K562 (cell line): ENCODE measurements around the gene KCTD18. TPM values are rescaled to one million over a fixed set of nuclear protein-coding genes. Genes with fewer than 3 reads are reported as not detected.

Source experiments
- CHD1 ChIP-seq: fragments of 200-600 bp; sonication (generic); IDR thresholded peaks from one replicate; pipeline ENCODE4 v1.6.1; 2012; ENCODE audit warnings: mild to moderate bottlenecking, moderate library complexity, low read length, inconsistent platforms
- CREB1 ChIP-seq, 2 experiments: sonication (generic) in 1 of 2; formaldehyde crosslinking in 1 of 2; IDR thresholded peaks; 2 replicates each; pipeline versions ENCODE4 v1.6.1 to v1.8.0; 2012 to 2022; ENCODE audit warnings: inconsistent platforms in 1 of 2, mild to moderate bottlenecking in 1 of 2, missing genetic modification reagents in 1 of 2, moderate library complexity in 1 of 2
- ELF2 ChIP-seq: fragments of 250-450 bp; sonication (Bioruptor Pico); IDR thresholded peaks from 2 replicates; pipeline ENCODE4 v1.5.0; 2021; ENCODE audit warnings: mild to moderate bottlenecking
- ETV6 ChIP-seq, 3 experiments: fragments of 150-350 bp in 1 of 3; sonication (generic) in 1 of 3; formaldehyde crosslinking in 1 of 3; IDR thresholded peaks; 2 replicates each; pipeline versions ENCODE4 v1.6.1 to v1.8.0; 2014 to 2022; ENCODE audit warnings: borderline replicate concordance in 2 of 3, low read depth in 2 of 3, antibody characterized with exemption in 1 of 3, low read length in 1 of 3, mild to moderate bottlenecking in 1 of 3, missing genetic modification reagents in 1 of 3
- FOXK1 ChIP-seq: sonication (generic); formaldehyde crosslinking; IDR thresholded peaks from 2 replicates; pipeline ENCODE4 v1.8.0; 2022; ENCODE audit warnings: missing genetic modification reagents, mild to moderate bottlenecking, borderline replicate concordance
- FOXM1 ChIP-seq, 2 experiments: fragments of 450-650 bp in 1 of 2; sonication (generic) in 1 of 2; formaldehyde crosslinking in 1 of 2; IDR thresholded peaks; 2 replicates each; pipeline versions ENCODE4 v1.6.1 to v1.9.0; 2017 to 2022; ENCODE audit warnings: low read depth in 2 of 2, mild to moderate bottlenecking in 2 of 2, missing genetic modification reagents in 1 of 2, moderate library complexity in 1 of 2
- FOXP1 ChIP-seq: sonication (generic); formaldehyde crosslinking; IDR thresholded peaks from 2 replicates; pipeline ENCODE4 v1.8.0; 2022; ENCODE audit warnings: mild to moderate bottlenecking, missing genetic modification reagents
- JUND ChIP-seq, 2 experiments: IDR thresholded peaks; 2 replicates in 1 of 2; 3 replicates in 1 of 2; pipeline ENCODE4 v1.6.1; 2011; ENCODE audit warnings: borderline replicate concordance in 2 of 2, low read depth in 2 of 2, low read length in 2 of 2, improper control_type of control experiment in 1 of 2, missing biosample characterization in 1 of 2, missing genetic modification characterization in 1 of 2, missing genetic modification reagents in 1 of 2
- KLF6 ChIP-seq: fragments of 250-450 bp; sonication (Bioruptor Pico); IDR thresholded peaks from 2 replicates; pipeline ENCODE4 v1.4.0; 2020; ENCODE audit warnings: mild to moderate bottlenecking, moderate library complexity, borderline replicate concordance
- MTA2 ChIP-seq: fragments of 450-650 bp; IDR thresholded peaks from 2 replicates; pipeline ENCODE4 v1.6.1; 2016; ENCODE audit warnings: low read depth
- NCOA2 ChIP-seq, 2 experiments: fragments of 450-650 bp; IDR thresholded peaks; 2 replicates each; pipeline ENCODE4 v1.6.1; 2018; ENCODE audit warnings: mild to moderate bottlenecking in 2 of 2, moderate library complexity in 1 of 2; ENCODE audit not compliant: partially characterized antibody in 2 of 2
- NELFE ChIP-seq: IDR thresholded peaks from 2 replicates; pipeline ENCODE4 v1.6.1; 2011; ENCODE audit warnings: mild to moderate bottlenecking; ENCODE audit not compliant: insufficient read depth, insufficient read length
- NFIC ChIP-seq: fragments of 450-650 bp; IDR thresholded peaks from 2 replicates; pipeline ENCODE4 v1.6.1; 2017; ENCODE audit warnings: mild to moderate bottlenecking, inconsistent platforms
- SIX5 ChIP-seq, 2 experiments: IDR thresholded peaks; 2 replicates each; pipeline ENCODE4 v1.6.1; 2011; ENCODE audit warnings: low read length in 2 of 2, borderline replicate concordance in 1 of 2, low read depth in 1 of 2, mild to moderate bottlenecking in 1 of 2, moderate library complexity in 1 of 2; ENCODE audit not compliant: insufficient read depth in 1 of 2
- SP1 ChIP-seq: sonication (generic); formaldehyde crosslinking; IDR thresholded peaks from 2 replicates; pipeline ENCODE4 v1.8.1; 2022; ENCODE audit warnings: mild to moderate bottlenecking, missing genetic modification reagents
- TARDBP ChIP-seq: fragments of 450-650 bp; IDR thresholded peaks from 2 replicates; pipeline ENCODE4 v1.6.1; 2016
- THRAP3 ChIP-seq: fragments of 450-650 bp; IDR thresholded peaks from 2 replicates; pipeline ENCODE4 v1.6.1; 2016; ENCODE audit warnings: mild to moderate bottlenecking, inconsistent platforms, borderline replicate concordance
- polyA plus RNA-seq, 8 experiments: library from polyadenylated mRNA; depleted of rRNA in 4 of 8; stranded (reverse) in 5 of 8; unstranded in 3 of 8; fragments of >200 nt; fragmentation: Nextera tagmentation in 2 of 8; fragmentation: Illumina TruSeq in 1 of 8; extraction: Ambion mirVana in 2 of 8; extraction: Trizol in 1 of 8; gene quantifications; 2 replicates each; pipeline versions ENCODE4 v1.2.1 to v1.2.3, GENCODE V29; 2011 to 2014; ENCODE audit warnings: inconsistent platforms in 1 of 8, missing spikeins in 1 of 8
- total RNA-seq, 7 experiments: library from RNA; depleted of rRNA in 6 of 7; stranded (reverse); fragments of >200 nt in 6 of 7; fragmentation: Illumina TruSeq in 2 of 7; extraction: Trizol in 2 of 7; gene quantifications; 2 replicates each; pipeline versions ENCODE4 v1.2.1 to v1.2.3, GENCODE V29; 2011 to 2021; ENCODE audit warnings: low replicate concordance in 1 of 7
- TF ChIP-seq, protein P1 (sequence below): fragments of 450-650 bp; conservative IDR thresholded peaks from 2 replicates; pipeline ENCODE4 v1.6.1; 2016; ENCODE audit warnings: missing genetic modification characterization, low read depth, mild to moderate bottlenecking, missing compliant biosample characterization, moderate library complexity
- TF ChIP-seq, protein P2 (sequence below): sonication (generic); formaldehyde crosslinking; IDR thresholded peaks from 2 replicates; pipeline ENCODE4 v1.4.0; 2020; ENCODE audit warnings: mild to moderate bottlenecking, missing genetic modification reagents
- TF ChIP-seq, protein P3 (sequence below): sonication (generic); formaldehyde crosslinking; IDR thresholded peaks from 2 replicates; pipeline ENCODE4 v1.8.0; 2022; ENCODE audit warnings: missing genetic modification reagents, mild to moderate bottlenecking, moderate library complexity, borderline replicate concordance

Gene KCTD18
- total and polyA plus RNA-seq, 9 of the 15 experiments (the other 6 are each of a cell fraction or from before 2014, with no cell fraction given): 0.39 to 5.4 (median 3.8) TPM

DNA sequence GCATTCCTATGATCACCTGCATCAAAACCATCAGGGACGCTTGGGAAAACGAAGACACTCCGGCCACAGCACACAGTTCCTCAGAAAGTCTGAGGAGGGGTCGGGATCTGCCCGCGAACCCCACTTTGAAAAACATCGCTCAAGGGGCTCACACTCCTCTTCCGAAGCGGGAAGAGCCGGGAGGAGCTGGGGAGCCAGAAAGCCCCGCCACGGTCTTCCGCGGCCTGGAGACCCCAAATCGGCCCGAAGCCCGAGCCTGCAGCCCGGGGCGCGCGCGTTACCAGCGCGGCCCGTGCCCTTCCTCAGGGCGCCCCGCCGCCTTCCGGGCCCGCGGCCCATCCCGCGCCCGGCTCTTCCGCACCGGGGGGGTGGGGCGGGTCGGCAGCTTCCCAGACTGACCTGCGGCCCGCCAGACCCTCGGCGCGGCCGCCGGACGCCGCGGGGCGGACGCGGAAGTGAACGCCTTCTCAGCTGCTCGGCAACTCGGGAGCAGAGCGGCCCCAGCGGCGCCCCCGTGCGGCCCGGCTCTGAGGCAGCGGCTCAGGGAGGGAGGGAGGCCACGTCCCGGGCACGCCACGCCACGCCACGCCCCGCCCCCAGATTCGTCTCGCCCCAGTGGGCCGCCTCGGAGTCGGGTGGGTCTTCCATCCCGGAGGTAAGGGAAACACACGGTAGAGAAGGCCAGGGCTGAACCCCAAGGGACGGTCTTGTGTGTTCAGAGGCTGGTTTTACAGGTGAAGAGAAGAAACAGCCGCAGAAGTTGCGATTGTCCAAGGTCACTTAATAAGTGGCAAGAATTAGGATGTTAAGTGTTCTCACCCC, at the start of gene KCTD18 (continued):
- no peak for TF ChIP-seq FOXM1 (IDR thresholded peaks at IDR 0.05; ENCODE audit: low read depth)
- no peak for TF ChIP-seq FOXM1 (CRISPR knock-in tag; IDR thresholded peaks at IDR 0.05; ENCODE audit: low read depth)
- peak; percentile 71 for TF ChIP-seq SP1
- TF ChIP-seq SIX5 (IDR thresholded peaks at IDR 0.05; ENCODE audit: borderline replicate concordance in 1 of 2, insufficient read depth in 1 of 2, low read depth in 1 of 2, low read length in 2 of 2): peak in 1 of 2 experiments; percentile 17; a peak in 1 of 4 replicates
- peak; percentile 94 for TF ChIP-seq TARDBP
- TF ChIP-seq JUND (IDR thresholded peaks at IDR 0.05; ENCODE audit: borderline replicate concordance, low read depth, low read length): no peak
- TF ChIP-seq JUND (tag; IDR thresholded peaks at IDR 0.05; ENCODE audit: borderline replicate concordance, low read depth, low read length): no peak
- no peak for TF ChIP-seq KLF6
- TF ChIP-seq NFIC: peak; percentile 40
- 0 out of 2 replicates have a peak, but pooled peaks have one; percentile 21 for TF ChIP-seq MTA2
- no peak for TF ChIP-seq FOXK1 (CRISPR knock-in tag)
- TF ChIP-seq ELF2: peak; percentile 90
- TF ChIP-seq, protein P1, sequence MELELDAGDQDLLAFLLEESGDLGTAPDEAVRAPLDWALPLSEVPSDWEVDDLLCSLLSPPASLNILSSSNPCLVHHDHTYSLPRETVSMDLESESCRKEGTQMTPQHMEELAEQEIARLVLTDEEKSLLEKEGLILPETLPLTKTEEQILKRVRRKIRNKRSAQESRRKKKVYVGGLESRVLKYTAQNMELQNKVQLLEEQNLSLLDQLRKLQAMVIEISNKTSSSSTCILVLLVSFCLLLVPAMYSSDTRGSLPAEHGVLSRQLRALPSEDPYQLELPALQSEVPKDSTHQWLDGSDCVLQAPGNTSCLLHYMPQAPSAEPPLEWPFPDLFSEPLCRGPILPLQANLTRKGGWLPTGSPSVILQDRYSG (tag): no peak
- no peak for TF ChIP-seq NCOA2 (IDR thresholded peaks at IDR 0.05; ENCODE audit: partially characterized antibody in 2 of 2)
- no peak for TF ChIP-seq NELFE
- TF ChIP-seq, protein P2, sequence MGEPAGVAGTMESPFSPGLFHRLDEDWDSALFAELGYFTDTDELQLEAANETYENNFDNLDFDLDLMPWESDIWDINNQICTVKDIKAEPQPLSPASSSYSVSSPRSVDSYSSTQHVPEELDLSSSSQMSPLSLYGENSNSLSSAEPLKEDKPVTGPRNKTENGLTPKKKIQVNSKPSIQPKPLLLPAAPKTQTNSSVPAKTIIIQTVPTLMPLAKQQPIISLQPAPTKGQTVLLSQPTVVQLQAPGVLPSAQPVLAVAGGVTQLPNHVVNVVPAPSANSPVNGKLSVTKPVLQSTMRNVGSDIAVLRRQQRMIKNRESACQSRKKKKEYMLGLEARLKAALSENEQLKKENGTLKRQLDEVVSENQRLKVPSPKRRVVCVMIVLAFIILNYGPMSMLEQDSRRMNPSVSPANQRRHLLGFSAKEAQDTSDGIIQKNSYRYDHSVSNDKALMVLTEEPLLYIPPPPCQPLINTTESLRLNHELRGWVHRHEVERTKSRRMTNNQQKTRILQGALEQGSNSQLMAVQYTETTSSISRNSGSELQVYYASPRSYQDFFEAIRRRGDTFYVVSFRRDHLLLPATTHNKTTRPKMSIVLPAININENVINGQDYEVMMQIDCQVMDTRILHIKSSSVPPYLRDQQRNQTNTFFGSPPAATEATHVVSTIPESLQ (CRISPR knock-in tag): peak; percentile 44; the same call in 1 of the 2 replicates
- TF ChIP-seq, protein P3, sequence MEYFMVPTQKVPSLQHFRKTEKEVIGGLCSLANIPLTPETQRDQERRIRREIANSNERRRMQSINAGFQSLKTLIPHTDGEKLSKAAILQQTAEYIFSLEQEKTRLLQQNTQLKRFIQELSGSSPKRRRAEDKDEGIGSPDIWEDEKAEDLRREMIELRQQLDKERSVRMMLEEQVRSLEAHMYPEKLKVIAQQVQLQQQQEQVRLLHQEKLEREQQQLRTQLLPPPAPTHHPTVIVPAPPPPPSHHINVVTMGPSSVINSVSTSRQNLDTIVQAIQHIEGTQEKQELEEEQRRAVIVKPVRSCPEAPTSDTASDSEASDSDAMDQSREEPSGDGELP: peak; percentile 95
- TF ChIP-seq CREB1 (IDR thresholded peaks at IDR 0.05): peak; percentile 51; the same call in 1 of the 2 replicates
- TF ChIP-seq CREB1 (CRISPR knock-in tag; IDR thresholded peaks at IDR 0.05): peak; percentile 69; the same call in 1 of the 2 replicates
- TF ChIP-seq ETV6 (IDR thresholded peaks at IDR 0.05; ENCODE audit: borderline replicate concordance in 1 of 2, low read depth in 2 of 2, low read length in 1 of 2): peak; percentile 61 to 73; a peak in 2 of 4 replicates
- TF ChIP-seq ETV6 (CRISPR knock-in tag; IDR thresholded peaks at IDR 0.05; ENCODE audit: borderline replicate concordance): no peak
- TF ChIP-seq CHD1: peak; percentile 74
- TF ChIP-seq FOXP1 (CRISPR knock-in tag): peak; percentile 60; the same call in 1 of the 2 replicates
- no peak for TF ChIP-seq THRAP3
